Stimulated activated CD4-positive, alpha-beta T cell treated with anti-CD3 and anti-CD28 coated beads, Interleukin-15, amount 100 ng/mL, for 1 hour (primary cell): Measurements from ENCODE around the gene KRT80.
"Not testable (repeated sequence)": the region's sequence is repeated elsewhere in the genome, so short reads cannot be mapped to it uniquely, and the experiment has no call there.

ENCODE experiments used
- DNase-seq, 2 donors: peaks; one replicate each; pipeline ENCODE4 v3.0.0-alpha.2; 2020; ENCODE audit warnings: low read depth in 1 of 2, low spot score in 1 of 2

Gene KRT80

GRCh38 chr12:52191841-52192791 is at the start of gene KRT80:
Gene KRT80 (minus strand): TSS chr12:52192014. CDS start chr12:52191902, 112 bp downstream.
- DNase-seq, result no peak

GRCh38 chr12:52241205-52241842 is 49.5 kb upstream of the KRT80 start:
- no peak for DNase-seq

GRCh38 chr12:52240247-52240646 is 48.4 kb upstream of the KRT80 start:
- DNase-seq, result not testable (repeated sequence)

GRCh38 chr12:52239767-52240166 is 48.0 kb upstream of the KRT80 start:
- no peak for DNase-seq

GRCh38 chr12:52238916-52239646 is 47.3 kb upstream of the KRT80 start:
- no peak for DNase-seq

GRCh38 chr12:52238207-52238840 is 46.5 kb upstream of the KRT80 start:
- DNase-seq, result no peak

- no peak for DNase-seq
These were observed 44.7 kb upstream of the KRT80 start for GRCh38 chr12:52236386-52237050.

GRCh38 chr12:52235822-52236361 is 44.1 kb upstream of the KRT80 start:
- no peak for DNase-seq

- no peak for DNase-seq
These were observed 43.4 kb upstream of the KRT80 start for GRCh38 chr12:52235001-52235764.

GRCh38 chr12:52234223-52234810 is 42.5 kb upstream of the KRT80 start:
- no peak for DNase-seq

- DNase-seq, result no peak
These were observed 41.8 kb upstream of the KRT80 start for GRCh38 chr12:52233462-52234207.

GRCh38 chr12:52232674-52233461 is 41.1 kb upstream of the KRT80 start, which contains the start of gene KRT7:
Gene KRT7 (plus strand): TSS chr12:52233243. CDS start chr12:52233297, 54 bp downstream.
- no peak for DNase-seq

- no peak for DNase-seq
These were observed 40.4 kb upstream of the KRT80 start for GRCh38 chr12:52232203-52232673.

GRCh38 chr12:52231305-52232202 is 39.7 kb upstream of the KRT80 start:
- DNase-seq, result no peak

- DNase-seq, result no peak
These were observed 38.8 kb upstream of the KRT80 start for GRCh38 chr12:52230364-52231281.
